Astrocyte (in vitro differentiated cells and primary cell): ENCODE data around the gene SCUBE1. TPM values are rescaled to one million over a fixed set of nuclear protein-coding genes. Genes with fewer than 3 reads are reported as not detected.

ENCODE experiments used
- DNase-seq: peaks from one replicate; pipeline ENCODE4 v3.0.0-alpha.2; 2010; ENCODE audit warnings: low read depth
- FAIRE-seq: peaks from 2 replicates; lab custom pipeline; 2011; peaks lifted over from hg19 to GRCh38; lab: Jason Lieb, UNC
- H2AFZ ChIP-seq: 2 replicates; pipeline ENCODE4 v1.6.0; 2012; ENCODE audit warnings: low read depth, low read length, inconsistent platforms
- H3K27ac ChIP-seq: 2 replicates; pipeline ENCODE4 v1.5.1; 2011; ENCODE audit warnings: low read depth, low read length, inconsistent platforms
- H3K27me3 ChIP-seq: 2 replicates; pipeline ENCODE4 v1.6.0; 2011; ENCODE audit warnings: low read length, inconsistent platforms; ENCODE audit not compliant: insufficient read depth
- H3K36me3 ChIP-seq: 2 replicates; pipeline ENCODE4 v1.5.1; 2011; ENCODE audit warnings: low read length, inconsistent platforms; ENCODE audit not compliant: insufficient read depth
- H3K4me1 ChIP-seq: 2 replicates; pipeline ENCODE4 v1.5.1; 2011; ENCODE audit warnings: low read length, inconsistent platforms; ENCODE audit not compliant: insufficient read depth
- H3K4me2 ChIP-seq: 2 replicates; pipeline ENCODE4 v1.6.0; 2012; ENCODE audit warnings: low read length, inconsistent platforms
- H3K4me3 ChIP-seq: 2 replicates; pipeline ENCODE4 v1.5.1; 2011; ENCODE audit warnings: low read depth, mild to moderate bottlenecking, low read length, inconsistent platforms; ENCODE audit not compliant: insufficient read depth
- H3K79me2 ChIP-seq: 2 replicates; pipeline ENCODE4 v1.6.0; 2012; ENCODE audit warnings: mild to moderate bottlenecking, low read length, inconsistent platforms; ENCODE audit not compliant: insufficient read depth
- H3K9ac ChIP-seq: 2 replicates; pipeline ENCODE4 v1.6.0; 2012; ENCODE audit warnings: mild to moderate bottlenecking, low read length, inconsistent platforms
- H3K9me3 ChIP-seq: 2 replicates; pipeline ENCODE4 v1.5.1; 2012; ENCODE audit warnings: low read depth, mild to moderate bottlenecking, low read length, inconsistent platforms; ENCODE audit not compliant: insufficient read depth
- H4K20me1 ChIP-seq: 2 replicates; pipeline ENCODE4 v1.6.0; 2012; ENCODE audit warnings: low read length, inconsistent platforms; ENCODE audit not compliant: insufficient read depth
- H3K27ac Mint-ChIP-seq: one replicate; pipeline ENCODE4 v1.8.0; 2021; ENCODE audit warnings: mild to moderate bottlenecking, mixed read lengths; ENCODE audit not compliant: unreplicated experiment
- H3K27me3 Mint-ChIP-seq: one replicate; pipeline ENCODE4 v1.8.0; 2021; ENCODE audit warnings: low read depth, mixed read lengths; ENCODE audit not compliant: unreplicated experiment
- H3K36me3 Mint-ChIP-seq: one replicate; pipeline ENCODE4 v1.8.0; 2021; ENCODE audit warnings: low read depth, mixed read lengths; ENCODE audit not compliant: unreplicated experiment
- H3K4me1 Mint-ChIP-seq: one replicate; pipeline ENCODE4 v1.8.0; 2021; ENCODE audit warnings: low read depth, mixed read lengths; ENCODE audit not compliant: unreplicated experiment
- H3K4me3 Mint-ChIP-seq: one replicate; pipeline ENCODE4 v1.8.0; 2021; ENCODE audit warnings: mild to moderate bottlenecking, moderate library complexity, mixed read lengths; ENCODE audit not compliant: unreplicated experiment
- H3K9me3 Mint-ChIP-seq: one replicate; pipeline ENCODE4 v1.8.0; 2021; ENCODE audit warnings: mild to moderate bottlenecking, mixed read lengths; ENCODE audit not compliant: unreplicated experiment
- CTCF ChIP-seq: IDR thresholded peaks from 2 replicates; pipeline ENCODE4 v1.5.1; 2011; ENCODE audit warnings: low read depth, mild to moderate bottlenecking, inconsistent platforms, low read length, moderate library complexity; ENCODE audit not compliant: insufficient read depth
- EZH2 ChIP-seq: IDR thresholded peaks from 2 replicates; pipeline ENCODE4 v1.6.1; 2012; ENCODE audit warnings: mild to moderate bottlenecking, low read length, inconsistent platforms; ENCODE audit not compliant: insufficient read depth
- total RNA-seq: library from RNA; stranded (reverse); gene quantifications from 2 replicates; pipeline ENCODE4 v1.2.1, GENCODE V29; 2021

The SCUBE1 gene
- total RNA-seq, 1 donor from 2014 or later, result 0.07 TPM

GRCh38 chr22:43205261-43205691, 137.9 kb downstream of the SCUBE1 start:
- Histone ChIP-seq H4K20me1 (no peaks in the 10 kb centered on the region), H3K27ac (no peak overlapping the region), H3K36me3 (no peaks in the 10 kb centered on the region), H3K4me1 (no peaks in the 10 kb centered on the region), H3K79me2 (no peaks in the 10 kb centered on the region), H3K9me3 (no peaks in the 10 kb centered on the region), H3K4me2 (no peak overlapping the region), H3K27me3 (no peaks in the 10 kb centered on the region), H3K9ac (no peak overlapping the region), H2AFZ (no peak overlapping the region), H3K4me3 (no peak overlapping the region)
- Mint-ChIP-seq H3K27me3 (peaks cover 24% of the 10 kb centered on the region), H3K4me3 (no peak overlapping the region), H3K36me3 (no peaks in the 10 kb centered on the region), H3K27ac (no peak overlapping the region), H3K9me3 (peaks cover 1% of the 10 kb centered on the region), H3K4me1 (no peaks in the 10 kb centered on the region)
- DNase-seq (no peak), FAIRE-seq (no peak)
- TF ChIP-seq EZH2 (no peak), CTCF (no peak)

- Histone ChIP-seq H3K27ac (no peak overlapping the region), H3K4me2 (no peak overlapping the region), H3K4me1 (peaks cover 6% of the 10 kb centered on the region), H3K4me3 (no peak overlapping the region), H2AFZ (no peak overlapping the region), H3K9ac (no peak overlapping the region), H3K79me2 (no peaks in the 10 kb centered on the region), H4K20me1 (no peaks in the 10 kb centered on the region), H3K36me3 (no peaks in the 10 kb centered on the region), H3K27me3 (no peaks in the 10 kb centered on the region), H3K9me3 (no peaks in the 10 kb centered on the region)
- peaks cover 17% of the 10 kb centered on the region for H3K27me3 Mint-ChIP-seq
- DNase-seq, result no peak
- no peak overlapping the region for H3K4me3 Mint-ChIP-seq
- H3K9me3 Mint-ChIP-seq, result peaks cover 6% of the 10 kb centered on the region
- no peaks in the 10 kb centered on the region for H3K4me1 Mint-ChIP-seq
- H3K27ac Mint-ChIP-seq, result no peak overlapping the region
- FAIRE-seq, result no peak
- TF ChIP-seq EZH2, result no peak
- TF ChIP-seq CTCF, result no peak
- H3K36me3 Mint-ChIP-seq, result no peaks in the 10 kb centered on the region
Observed at GRCh38 chr22:43203471-43203981, 139.6 kb downstream of the SCUBE1 start.

- FAIRE-seq (no peak), DNase-seq (no peak)
- H3K9me3 ChIP-seq, result no peaks in the 10 kb centered on the region
- TF ChIP-seq CTCF (no peak), EZH2 (no peak)
- Mint-ChIP-seq H3K4me3 (no peak overlapping the region), H3K27me3 (peaks cover 10% of the 10 kb centered on the region), H3K27ac (no peak overlapping the region), H3K9me3 (peaks cover 7% of the 10 kb centered on the region), H3K4me1 (no peaks in the 10 kb centered on the region), H3K36me3 (no peaks in the 10 kb centered on the region)
- no peak overlapping the region for H3K9ac ChIP-seq
- no peak overlapping the region for H2AFZ ChIP-seq
- H3K4me2 ChIP-seq, result no peak overlapping the region
- H3K4me1 ChIP-seq, result peaks cover 6% of the 10 kb centered on the region
- H3K36me3 ChIP-seq, result no peaks in the 10 kb centered on the region
- no peaks in the 10 kb centered on the region for H3K79me2 ChIP-seq
- no peak overlapping the region for H3K4me3 ChIP-seq
- no peaks in the 10 kb centered on the region for H3K27me3 ChIP-seq
- H4K20me1 ChIP-seq, result no peaks in the 10 kb centered on the region
- H3K27ac ChIP-seq, result no peak overlapping the region
Observed at GRCh38 chr22:43202756-43203410, 140.3 kb downstream of the SCUBE1 start.
